GM19468 (cell line): ENCODE measurements around the gene KSR1.
"Not testable (repeated sequence)": the region's sequence is repeated elsewhere in the genome, so short reads cannot be mapped to it uniquely, and the experiment has no call there.

Source experiments
- ATAC-seq: cut with Tn5 transposase; IDR thresholded peaks from one replicate; pipeline ENCODE4 v1.9.1; 2021; ENCODE audit warnings: mild to moderate bottlenecking, moderate library complexity, moderate number of reproducible peaks; ENCODE audit not compliant: unreplicated experiment; ENCODE audit errors: extremely low read depth

Gene KSR1

GRCh38 chr17:27665549-27665948, 209.3 kb downstream of the KSR1 start:
- no peak for ATAC-seq

- ATAC-seq = not testable (repeated sequence)
Observed at GRCh38 chr17:27666270-27666669, 210.0 kb downstream of the KSR1 start.

GRCh38 chr17:27666831-27667560, 210.7 kb downstream of the KSR1 start:
- ATAC-seq = no peak

GRCh38 chr17:27667656-27668487, 211.6 kb downstream of the KSR1 start:
- no peak for ATAC-seq

- ATAC-seq = no peak
Observed at GRCh38 chr17:27668488-27668823, 212.2 kb downstream of the KSR1 start.

- no peak for ATAC-seq
Observed at GRCh38 chr17:27669136-27669535, 212.9 kb downstream of the KSR1 start.

- ATAC-seq = no peak
Observed at GRCh38 chr17:27669850-27670249, 213.6 kb downstream of the KSR1 start.

GRCh38 chr17:27670791-27671590, 214.7 kb downstream of the KSR1 start:
- ATAC-seq = no peak

GRCh38 chr17:27671591-27671910, 215.3 kb downstream of the KSR1 start:
- no peak for ATAC-seq

GRCh38 chr17:27671977-27672480, 215.8 kb downstream of the KSR1 start:
- not testable (repeated sequence) for ATAC-seq

GRCh38 chr17:27674335-27674734, 218.1 kb downstream of the KSR1 start:
- no peak for ATAC-seq
